Frontal cortex (tissue), 4 donors: ENCODE results near the gene GARRE1. TPM values are rescaled to one million over a fixed set of nuclear protein-coding genes. Genes with fewer than 3 reads are reported as not detected.

Experiments
- DNase-seq, 2 donors: peaks; one replicate each; pipeline ENCODE4 v3.0.0; 2012; ENCODE audit warnings: low spot score in 2 of 2
- FAIRE-seq: peaks from 2 replicates; lab custom pipeline; 2012; peaks lifted over from hg19 to GRCh38; lab: Jason Lieb, UNC
- total RNA-seq: library from RNA; depleted of rRNA; stranded (reverse); fragments of >200 nt; gene quantifications from one replicate; pipeline ENCODE4 v1.2.3, GENCODE V29; 2014
- donor health status: control.
- donor health status: control.
- donor health status: control.

Gene GARRE1
- total RNA-seq, 1 donor from 2014 or later, result 17.1 TPM

DNA sequence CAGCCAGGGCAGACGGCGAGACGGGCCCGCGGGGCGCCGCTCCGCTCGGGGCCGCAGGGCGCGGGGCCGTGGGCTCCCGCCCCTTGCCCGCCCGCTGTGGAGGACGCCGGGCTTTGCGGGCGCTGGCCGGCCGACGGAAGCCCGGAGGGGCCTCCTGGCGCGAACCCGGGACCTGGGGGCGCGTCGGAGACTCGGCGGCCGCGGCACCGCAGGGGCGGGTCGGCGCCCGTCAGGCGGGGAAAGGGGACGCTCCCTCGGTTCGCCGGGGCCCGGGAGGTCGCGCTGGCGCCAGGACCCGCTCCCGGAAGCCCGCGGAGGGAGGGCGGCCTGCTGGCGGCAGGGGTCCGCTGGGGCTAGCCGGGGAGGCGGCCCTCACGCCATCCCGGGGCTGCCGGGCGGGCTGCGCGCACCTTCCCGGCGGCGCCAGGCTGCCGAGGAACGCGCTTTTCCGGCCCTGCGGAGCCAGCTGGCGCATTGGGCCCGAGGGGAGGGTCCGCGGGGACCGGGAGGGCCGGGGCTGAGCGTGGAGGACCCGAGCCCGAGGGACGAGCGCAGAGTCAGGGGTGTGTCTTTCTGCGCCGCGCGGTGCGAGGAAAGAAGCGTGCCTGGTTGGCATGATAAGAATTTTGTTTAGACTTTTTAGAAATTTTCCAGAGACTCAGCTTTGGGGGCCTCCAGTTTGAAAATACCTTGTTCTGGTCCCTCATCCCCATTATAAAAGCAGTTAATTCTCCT, 511 bp downstream of the GARRE1 start:
- DNase-seq, result peak; percentile 42 to 62
- no peak for FAIRE-seq

DNA sequence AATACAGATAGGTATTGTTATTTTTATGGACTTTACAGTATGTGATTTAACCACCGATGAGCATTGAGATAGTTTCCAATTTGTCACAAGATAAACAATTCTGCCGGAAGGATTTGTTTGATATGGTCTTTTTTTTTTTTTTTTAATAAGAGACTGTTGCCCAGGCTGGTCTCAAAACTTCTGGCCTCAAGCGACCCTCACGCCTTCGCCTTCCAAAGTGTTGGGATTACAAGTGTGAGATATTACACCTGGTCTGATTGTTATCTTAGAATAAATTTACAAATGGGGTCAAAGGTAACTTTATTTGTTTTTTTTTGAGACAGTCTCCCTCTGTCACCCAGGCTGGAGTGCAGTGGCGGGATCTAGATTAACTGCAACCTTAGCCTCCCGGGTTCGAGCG, 1.2 kb downstream of the GARRE1 start:
- no peak for DNase-seq
- no peak for FAIRE-seq

DNA sequence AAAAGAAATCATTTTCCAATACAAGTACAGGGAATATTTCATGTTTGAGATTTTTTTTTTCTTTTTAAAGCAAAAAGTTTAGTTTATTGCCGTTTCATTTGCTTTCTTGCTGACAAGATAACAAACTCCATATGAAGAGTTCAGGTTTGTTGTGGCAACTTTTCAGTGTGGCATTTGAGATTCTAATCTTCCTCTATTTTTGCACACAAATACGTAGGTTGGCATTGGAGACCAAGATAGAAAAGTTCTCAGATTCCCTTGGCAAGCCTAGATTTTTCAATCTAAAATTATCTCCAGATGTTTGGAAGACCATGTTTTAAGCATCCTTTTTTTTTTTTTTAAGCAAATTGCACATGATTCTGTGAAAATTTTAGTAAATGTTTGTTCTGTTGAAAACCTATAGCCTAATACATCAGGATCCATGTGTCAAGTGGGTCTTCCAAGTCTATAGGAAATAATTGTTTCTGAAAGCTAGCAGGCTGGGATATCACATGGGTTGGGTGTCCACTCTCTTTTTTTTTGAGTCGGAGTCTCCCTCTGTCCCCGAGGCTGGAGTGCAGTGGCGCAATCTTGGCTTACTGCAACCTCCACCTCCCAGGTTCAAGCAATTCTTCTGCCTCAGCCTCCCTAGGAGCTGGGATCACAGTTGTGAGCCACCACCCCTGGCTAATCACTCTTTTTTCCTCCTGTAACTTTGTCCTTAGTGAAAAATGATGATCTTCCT, 2.6 kb downstream of the GARRE1 start:
- FAIRE-seq (no peak), DNase-seq (no peak)

DNA sequence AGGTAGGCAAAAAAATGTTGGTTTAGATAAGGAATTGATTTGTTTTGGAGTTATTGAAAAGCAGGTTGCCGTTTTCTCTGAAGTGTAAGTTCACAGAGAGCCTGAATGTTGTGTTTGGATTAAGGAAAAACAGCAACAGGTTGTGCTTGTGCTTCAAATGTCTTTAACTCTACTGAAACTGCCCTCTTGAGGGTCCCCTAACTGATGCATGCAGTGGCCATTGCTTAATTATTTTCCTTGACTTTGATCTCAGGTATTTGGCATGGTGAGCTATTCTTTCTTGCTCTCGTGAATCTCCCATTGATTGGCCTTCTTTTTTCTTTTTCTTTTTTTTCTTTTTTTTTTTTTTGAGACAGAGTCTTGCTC, 3.2 kb downstream of the GARRE1 start:
- FAIRE-seq (no peak), DNase-seq (no peak)

DNA sequence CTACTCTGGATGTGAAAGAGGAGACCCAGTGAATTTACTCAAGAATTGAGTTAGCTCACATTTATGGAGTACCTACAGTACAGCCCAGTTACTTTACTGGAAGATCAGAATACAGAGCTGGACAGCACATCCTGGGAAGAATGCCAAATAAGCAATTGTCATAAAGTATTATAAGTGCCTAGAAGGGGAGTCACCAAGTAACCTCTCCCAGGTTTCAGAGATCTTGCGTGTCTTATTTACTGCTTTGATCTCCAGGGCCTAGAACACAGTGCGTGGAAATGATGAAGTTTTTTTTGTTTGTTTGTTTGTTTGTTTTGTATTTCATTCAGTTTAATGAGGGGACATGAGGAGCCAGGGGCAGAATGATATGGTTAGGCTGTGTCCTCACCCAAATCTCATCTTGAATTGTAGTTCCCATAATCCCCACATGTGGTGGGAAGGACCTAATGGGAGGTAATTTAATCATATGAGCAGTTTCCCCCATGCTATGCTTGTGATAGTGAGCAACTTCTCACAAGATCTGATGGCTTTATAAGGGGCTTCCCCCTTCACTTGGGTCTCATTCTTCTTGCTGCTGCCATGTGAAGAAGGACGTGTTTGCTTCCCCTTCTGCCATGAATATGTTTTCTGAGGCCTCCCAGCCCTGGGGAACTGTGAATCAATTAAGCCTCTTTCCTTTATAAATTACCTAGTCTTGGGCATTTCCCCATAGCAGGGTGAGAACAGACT, 5.2 kb downstream of the GARRE1 start:
- no peak for FAIRE-seq

DNA sequence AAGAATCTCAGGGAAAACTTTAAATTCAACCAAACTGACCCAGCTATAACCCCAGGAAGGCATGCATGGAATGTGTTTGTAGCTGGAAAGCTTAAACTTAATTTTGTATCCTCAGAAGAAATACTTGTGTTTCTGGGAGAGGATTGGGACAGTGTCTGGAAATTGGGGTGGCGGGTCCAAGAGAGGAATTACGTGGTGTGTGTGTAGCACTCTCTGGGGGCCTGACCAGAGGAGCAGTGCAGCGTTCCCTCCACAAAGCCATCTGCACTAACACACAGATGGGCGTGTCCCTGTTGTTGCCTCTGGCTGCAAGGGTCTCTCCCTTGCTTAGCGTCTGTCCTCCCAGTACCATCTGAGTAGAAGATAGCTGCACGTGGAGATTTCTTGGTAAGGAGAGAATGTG, 6.4 kb downstream of the GARRE1 start:
- no peak for DNase-seq
- FAIRE-seq, result no peak

More for the DNA sequence above, 5.2 kb downstream of the GARRE1 start:
- DNase-seq, result no peak

DNA sequence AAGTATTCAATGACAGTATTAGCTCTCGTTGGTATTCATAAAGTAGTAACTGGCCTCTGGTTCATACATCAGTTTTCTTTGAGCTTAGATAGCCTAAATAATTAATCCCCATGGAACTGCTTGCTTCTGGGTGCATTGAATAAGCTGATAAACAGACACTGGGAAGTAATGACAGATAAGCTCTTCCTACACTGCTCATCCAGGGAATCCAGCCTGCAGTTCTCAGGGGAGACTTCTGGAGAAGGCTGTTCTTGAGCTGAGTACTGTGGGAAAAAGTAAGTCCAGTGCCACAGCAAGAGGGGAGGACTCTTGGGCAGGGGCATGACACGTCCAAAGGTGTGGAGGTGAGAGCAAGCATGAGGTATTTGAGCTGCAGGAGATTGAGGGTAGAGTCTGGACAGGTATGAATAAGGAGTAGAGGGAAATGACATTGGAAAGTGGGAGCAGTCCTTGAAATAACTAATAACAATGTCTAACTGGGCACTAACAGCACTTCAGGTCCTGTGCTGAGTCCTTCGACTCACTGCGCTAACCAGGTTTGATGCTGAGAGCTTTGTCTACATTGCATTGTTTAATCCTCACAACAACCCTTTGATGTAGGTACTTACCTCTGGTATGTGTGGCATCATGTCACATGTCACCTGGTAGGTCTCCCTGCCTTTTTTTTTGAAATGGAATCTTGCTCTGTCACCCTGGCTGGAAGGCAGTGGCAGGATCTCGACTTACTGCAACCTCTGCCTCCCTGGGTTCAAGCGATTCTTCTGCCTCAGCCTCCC, 7.2 kb downstream of the GARRE1 start:
- FAIRE-seq, result no peak
- DNase-seq, result no peak

DNA sequence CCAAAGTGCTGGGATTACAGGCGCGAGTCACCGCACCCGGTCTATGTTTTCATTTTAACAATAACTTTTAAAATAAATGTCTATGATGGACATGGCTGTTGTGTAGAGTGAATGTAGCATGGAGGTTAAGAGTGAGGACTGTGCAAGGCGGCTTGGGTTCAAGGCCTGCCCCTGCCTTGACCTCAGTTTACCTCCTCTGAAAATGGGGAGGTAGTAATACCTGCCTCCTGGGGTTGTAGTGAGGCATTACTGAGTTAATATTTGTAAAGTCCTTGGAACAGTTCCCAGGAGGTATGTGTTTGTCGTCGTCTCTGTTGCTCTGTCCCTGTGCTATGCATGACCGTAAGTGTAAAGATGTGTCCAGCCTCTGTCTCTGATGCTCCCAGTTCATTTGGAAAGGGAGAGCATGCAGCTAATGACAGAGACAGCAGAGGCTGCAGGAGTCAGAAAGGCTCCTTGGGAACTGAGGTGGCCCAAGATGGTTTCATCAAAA, 9.4 kb downstream of the GARRE1 start:
- FAIRE-seq, result no peak
- no peak for DNase-seq

DNA sequence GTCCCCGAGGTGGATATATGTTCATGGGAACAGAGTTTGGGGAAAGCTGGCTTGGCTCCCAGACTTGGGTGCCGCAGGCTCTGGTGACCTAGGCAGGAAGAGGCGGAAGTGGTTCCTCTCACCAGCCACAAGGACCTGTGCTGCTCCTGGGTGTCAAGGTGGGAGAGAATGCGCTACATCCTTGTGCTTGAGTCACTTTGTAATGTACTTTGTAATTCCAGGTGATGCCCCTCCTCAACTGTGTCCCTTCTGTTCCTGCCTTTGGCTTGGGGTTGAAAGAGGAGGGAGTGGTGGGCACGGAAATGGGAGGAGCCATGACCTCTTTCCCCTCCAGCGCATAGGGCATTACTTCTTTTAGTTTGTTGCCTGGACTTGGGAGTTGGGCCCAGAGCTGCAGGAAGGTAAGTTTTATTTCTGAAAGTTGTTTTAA, 10.9 kb downstream of the GARRE1 start:
- FAIRE-seq (no peak), DNase-seq (no peak)

DNA sequence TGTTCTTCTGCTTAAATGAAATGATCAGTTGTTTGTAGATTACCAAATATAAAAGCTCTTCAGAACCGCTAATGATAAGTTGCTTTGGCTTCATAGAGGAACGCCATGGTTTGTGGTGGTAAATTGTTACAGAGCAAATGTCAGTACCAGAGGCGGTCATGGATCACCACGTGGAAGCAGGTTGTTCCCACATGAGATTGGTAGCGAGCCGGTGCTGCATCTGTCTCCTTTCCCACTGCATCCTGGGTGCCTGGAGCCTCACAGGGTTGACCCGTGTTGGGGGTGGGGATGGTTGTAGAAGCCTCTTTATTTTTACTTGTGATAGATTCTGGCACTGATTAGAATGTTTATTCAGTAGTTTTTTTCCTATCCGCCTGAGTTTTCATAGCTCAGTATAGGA, 14.7 kb downstream of the GARRE1 start:
- FAIRE-seq, result no peak
- DNase-seq, result no peak

DNA sequence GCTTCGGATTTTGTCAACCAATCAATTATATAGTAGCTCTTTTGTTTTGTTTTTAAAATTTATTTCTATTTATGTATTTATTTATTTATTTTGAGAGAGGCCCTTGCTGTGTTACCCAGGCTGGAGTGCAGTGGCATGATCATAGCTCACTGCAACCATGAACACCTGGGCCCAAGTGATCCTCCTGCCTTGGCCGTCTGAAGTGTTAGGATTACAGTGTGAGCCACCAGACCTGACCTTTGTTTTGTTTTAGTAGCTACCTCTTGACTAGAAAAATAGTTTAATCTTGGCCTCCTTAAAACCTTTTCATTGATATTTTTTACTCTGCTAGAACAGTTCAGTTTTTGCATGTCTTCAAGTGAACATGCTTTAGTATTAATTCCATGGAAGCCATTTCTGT, 15.1 kb downstream of the GARRE1 start:
- DNase-seq (no peak), FAIRE-seq (no peak)

DNA sequence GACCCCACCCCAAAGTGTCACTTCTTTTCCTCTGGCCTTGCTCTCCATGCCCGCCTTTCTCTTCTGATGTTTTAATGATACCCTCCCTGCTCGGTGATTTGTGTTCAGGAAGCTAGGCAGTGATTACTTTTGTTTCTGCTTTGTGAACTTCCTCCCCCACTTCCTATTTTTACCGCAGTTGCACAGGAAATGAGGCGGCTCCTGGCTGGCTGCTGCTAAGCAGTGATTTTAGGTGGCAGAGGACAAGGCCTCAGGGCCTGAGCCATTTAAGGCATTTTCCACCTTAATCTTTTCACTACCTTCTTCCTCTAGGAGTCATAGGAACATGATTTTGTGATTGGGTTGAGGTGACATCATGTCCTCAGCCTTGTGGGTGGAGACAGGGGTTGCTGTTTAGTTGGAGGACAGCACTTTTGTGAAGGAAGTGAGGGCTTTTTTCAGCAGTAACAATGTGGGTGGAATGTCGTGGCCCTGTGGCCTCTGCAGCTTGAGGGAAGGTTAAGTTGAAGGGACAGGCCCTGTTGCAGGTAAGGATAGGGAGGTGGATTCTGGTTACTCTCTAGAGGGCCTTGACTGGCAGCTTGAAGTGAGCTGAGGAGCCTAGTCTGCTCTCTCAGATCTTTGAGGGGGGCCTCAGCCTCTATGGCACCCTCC, 15.7 kb downstream of the GARRE1 start:
- peak in 1 of 2 donors; percentile 27 for DNase-seq
- no peak for FAIRE-seq

DNA sequence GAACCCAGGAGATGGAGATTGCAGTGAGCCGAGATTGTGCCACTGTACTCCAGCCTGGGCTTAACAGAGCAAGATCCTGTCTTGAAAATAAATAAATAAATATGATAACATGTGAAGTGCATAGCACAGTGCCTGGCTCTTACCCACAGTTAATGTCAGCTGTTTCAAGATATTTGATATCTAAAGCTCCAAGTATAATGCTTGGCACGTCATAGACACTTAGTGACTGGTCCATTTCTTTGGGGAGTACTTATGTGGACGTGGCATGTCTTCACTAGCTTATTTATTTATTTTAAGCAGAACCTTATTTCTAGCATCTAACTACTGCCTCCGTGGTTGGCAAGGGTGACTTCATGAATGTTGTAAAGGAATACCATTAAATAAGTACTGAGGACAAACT, 18.8 kb downstream of the GARRE1 start:
- DNase-seq, result no peak
- FAIRE-seq, result no peak

DNA sequence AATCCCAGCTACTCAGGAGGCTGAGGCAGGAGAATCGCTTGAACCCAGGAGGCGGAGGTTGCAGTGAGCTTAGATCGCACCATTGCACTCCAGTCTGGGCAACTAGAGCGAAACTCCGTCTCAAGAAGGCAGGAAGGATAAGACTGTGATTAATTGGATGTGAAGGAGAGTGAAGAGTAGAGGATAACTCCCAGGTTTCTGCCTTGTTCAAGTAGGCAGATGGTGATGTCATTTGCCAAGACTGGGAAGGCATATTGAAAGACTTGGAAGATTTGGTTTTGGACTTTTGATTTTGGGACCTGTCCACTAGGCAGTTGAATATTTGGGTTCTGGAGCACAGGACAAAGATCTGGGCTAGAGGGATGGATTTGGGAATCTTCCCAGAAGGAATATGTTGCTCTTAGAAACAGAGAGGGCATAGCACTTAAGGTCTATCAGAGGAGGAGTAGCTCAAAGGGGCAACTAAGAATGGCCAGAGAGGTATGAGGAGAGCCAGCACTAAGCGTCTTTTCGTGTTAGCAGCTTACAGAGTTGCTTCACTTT, 20.0 kb downstream of the GARRE1 start:
- DNase-seq, result no peak
- FAIRE-seq, result no peak

DNA sequence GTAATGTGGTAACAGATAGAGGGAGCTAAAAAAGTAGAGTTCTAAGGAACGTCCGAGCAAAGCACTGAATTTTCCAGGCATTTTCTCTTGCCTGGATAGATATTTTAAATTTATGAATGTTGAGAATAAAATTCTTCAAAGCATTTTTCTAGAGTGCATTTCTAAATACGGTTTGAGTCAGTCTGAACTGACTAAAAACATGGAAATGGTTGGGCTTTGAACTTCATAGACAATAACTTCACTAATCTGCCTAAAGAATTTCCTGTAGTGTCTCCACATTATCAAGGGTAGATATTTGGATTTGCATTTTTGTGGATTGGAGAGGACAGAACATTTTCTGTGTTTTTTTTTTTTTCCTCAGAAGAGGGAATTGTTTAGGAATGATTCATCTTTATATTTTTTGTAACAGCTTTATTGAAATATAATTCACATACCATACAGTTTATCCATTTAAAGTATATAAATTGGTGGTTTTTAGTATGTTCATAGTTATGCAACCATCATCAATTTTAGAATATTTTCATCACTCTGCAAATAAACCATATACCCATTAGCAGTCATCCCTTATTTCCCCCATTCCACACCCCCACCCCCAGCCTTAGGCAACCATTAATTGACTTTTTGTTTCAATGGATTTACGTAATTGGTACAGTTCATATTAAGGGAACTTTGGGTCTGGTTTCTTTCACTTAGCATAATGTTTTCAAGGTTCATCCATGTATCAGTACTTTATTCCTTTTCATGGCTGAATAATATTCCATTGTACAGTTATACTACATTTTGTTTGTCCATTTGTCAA, 20.7 kb downstream of the GARRE1 start:
- DNase-seq (no peak), FAIRE-seq (no peak)

DNA sequence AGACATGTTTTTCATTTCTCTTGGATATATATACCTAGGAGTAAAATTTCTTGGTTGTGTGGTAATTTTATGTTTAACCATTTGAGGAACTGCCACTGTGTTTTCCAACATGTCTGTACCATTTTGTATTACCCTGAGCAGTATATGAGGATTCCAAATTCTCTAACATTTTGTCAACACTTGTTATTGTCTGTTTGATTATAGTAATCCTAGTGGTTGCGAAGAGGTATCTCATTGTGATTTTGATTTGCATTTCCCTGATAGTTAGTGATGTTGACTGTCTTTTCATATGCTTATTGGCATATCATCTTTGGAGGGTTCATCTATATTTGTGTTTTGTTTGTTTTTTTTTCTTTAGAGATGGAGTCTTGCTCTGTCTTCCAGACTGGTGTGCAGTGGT, 21.4 kb downstream of the GARRE1 start:
- no peak for DNase-seq
- FAIRE-seq, result no peak

DNA sequence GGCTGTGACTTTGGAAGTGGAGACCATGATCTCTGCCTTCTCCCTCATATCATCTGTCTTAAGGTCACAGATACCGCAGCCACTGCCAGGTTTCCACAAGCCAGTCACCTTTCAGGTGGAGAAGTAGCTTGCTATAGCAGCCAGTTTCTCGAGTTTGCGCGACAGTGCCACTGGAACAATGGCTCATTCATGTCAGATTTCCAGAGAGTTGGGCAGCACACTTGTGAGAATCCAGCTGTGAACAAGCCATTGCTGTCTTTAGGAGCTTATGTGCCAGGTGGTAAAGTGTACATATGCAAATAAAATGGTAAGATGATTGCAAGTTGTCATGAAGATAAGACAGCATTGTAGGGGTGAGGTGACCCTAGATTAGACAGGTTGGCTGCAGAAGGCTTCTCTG, 22.3 kb downstream of the GARRE1 start:
- FAIRE-seq, result no peak
- no peak for DNase-seq

DNA sequence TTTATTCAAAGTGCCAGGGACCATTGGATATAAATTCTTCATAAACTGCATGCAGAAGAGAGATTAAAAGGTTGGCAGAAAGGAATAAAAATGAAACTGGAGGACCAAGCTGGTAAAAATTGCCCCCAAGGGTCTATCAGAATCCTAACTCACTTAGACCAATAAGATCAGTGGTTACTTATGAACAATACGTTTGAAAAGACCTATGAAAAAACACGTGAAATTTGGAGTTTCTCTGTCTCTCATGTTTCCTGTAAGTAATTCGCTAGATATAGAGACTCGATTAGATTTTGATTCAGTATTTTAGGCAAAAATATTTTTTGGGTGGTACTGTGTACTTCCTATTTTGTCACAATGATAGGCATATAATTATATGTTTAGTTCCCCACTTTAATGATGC, 22.9 kb downstream of the GARRE1 start:
- FAIRE-seq, result no peak
- DNase-seq, result no peak

DNA sequence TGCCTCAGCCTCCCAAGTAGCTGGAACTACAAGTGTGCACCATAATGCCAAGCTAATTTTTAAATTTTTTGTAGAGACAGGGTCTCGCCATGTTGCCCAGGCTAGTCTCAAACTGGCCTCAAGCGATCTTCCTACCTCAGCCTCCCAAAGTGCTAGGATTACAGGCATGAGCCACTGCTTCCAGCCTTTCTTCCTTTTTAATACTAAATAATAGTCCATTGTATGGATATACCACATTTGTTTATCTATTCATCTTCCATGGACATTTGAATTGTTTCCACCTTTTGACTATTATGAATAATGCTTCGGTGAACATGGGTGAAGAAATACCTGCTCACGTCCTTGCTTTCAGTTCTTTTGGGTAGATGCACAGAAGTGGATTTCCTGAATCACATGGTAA, 24.4 kb downstream of the GARRE1 start:
- FAIRE-seq (no peak), DNase-seq (no peak)
